Measurements from ENCODE around the gene NCBP3.

The NCBP3 gene

GRCh38 chr17:3812284-3812683 lies 33.8 kb downstream of the NCBP3 start:
- Mint-ChIP-seq H3K9me3 (no peaks in the 10 kb centered on the region), H3K4me1 (peaks cover 8% of the 10 kb centered on the region), H3K27me3 (no peaks in the 10 kb centered on the region), H3K4me3 (no peak overlapping the region), H3K36me3 (peaks cover 18% of the 10 kb centered on the region), H3K27ac (no peak overlapping the region)

- peaks cover 8% of the 10 kb centered on the region for H3K4me1 Mint-ChIP-seq
- peaks cover 14% of the 10 kb centered on the region for H3K36me3 Mint-ChIP-seq
- no peaks in the 10 kb centered on the region for H3K9me3 Mint-ChIP-seq
- no peaks in the 10 kb centered on the region for H3K27me3 Mint-ChIP-seq
- no peak overlapping the region for H3K4me3 Mint-ChIP-seq
- H3K27ac Mint-ChIP-seq: peak overlapping the region; percentile 5
Observed at GRCh38 chr17:3810019-3810418, 36.0 kb downstream of the NCBP3 start.

DNA sequence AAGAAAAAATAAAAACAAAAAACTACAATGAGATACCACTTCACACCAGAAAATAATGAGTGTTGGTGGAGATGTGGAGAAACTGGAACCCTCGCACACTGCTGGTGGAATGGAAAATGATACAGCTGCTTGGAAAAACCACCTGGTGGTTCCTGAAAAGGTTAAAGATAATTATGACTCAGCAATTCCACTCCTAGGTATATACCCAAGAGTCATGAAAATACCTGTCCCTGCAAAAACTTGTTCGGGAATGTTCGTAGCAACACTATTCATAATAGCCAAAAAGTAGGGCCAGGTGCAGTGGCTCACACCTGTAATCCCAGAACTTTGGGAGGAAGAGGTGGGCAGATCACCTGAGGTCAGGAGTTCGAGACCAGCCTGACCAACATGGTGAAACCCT lies 36.9 kb downstream of the NCBP3 start:
- Mint-ChIP-seq H3K27me3 (no peaks in the 10 kb centered on the region), H3K4me3 (no peak overlapping the region), H3K36me3 (peaks cover 12% of the 10 kb centered on the region), H3K27ac (no peak overlapping the region), H3K4me1 (peaks cover 8% of the 10 kb centered on the region), H3K9me3 (no peaks in the 10 kb centered on the region)

DNA sequence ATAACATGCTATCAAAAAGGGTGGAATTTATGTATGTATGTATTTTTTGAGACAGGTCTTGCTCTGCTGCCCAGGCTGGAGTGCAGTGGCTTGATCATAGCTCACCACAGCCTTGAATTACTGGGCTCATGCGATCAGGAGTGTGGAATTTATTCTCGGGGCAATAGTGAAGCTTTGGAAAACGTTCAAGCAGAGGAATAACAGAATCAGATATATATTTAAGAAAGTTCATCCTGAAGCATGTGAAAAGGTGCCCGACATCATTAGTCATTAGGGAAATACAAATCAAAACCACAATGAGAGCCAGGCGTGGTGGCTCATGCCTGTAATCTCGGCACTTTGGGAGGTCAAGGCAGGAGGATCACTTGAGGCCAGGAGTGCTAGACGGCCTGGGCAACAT lies 37.3 kb downstream of the NCBP3 start:
- Mint-ChIP-seq H3K36me3 (peaks cover 12% of the 10 kb centered on the region), H3K4me1 (peaks cover 8% of the 10 kb centered on the region), H3K9me3 (no peaks in the 10 kb centered on the region), H3K27me3 (no peaks in the 10 kb centered on the region), H3K27ac (peak overlapping the region; percentile 68), H3K4me3 (no peak overlapping the region)

DNA sequence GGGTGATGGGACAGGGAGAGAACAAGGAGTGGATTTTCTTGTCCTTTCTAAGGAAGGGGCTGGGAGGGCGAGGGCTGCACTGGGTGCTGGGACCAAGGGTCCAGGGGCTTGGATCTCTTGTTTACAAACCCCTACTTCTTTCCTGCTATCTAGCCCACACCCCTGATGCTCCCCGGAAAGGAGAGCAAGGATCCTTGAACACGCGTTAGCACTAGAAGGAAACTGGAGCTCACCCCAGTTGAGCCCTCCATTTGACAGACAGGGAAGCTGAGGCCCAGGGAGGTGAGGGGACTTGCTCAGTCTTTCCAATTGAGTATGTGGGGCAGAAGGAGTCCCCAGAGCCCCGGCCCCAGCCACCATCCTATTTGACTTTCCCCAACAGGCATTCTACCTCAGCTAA lies 40.5 kb downstream of the NCBP3 start:
- H3K36me3 Mint-ChIP-seq: peaks cover 7% of the 10 kb centered on the region
- no peaks in the 10 kb centered on the region for H3K9me3 Mint-ChIP-seq
- no peaks in the 10 kb centered on the region for H3K27me3 Mint-ChIP-seq
- no peak overlapping the region for H3K4me3 Mint-ChIP-seq
- H3K4me1 Mint-ChIP-seq: peaks cover 8% of the 10 kb centered on the region
- no peak overlapping the region for H3K27ac Mint-ChIP-seq

DNA sequence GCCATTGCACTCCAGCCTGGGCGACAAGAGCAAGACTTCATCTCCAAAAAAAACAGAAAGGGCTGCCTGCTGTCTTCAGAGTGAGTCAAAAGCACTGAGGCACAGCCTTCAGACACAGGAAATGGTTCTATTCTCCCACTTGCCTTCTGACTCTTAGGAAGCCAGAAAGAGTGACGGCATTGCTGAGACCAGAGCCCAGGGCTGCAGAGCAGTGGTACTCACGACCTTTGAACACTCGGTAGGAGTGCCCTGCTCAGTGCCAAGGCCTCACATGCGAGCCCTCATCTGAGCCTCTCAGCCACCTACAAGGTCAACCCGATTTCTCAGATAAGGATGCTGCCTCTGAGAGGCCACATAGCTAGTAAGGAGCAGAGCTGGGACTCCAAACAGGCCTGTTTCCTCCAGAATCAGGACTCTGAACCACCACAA lies 41.5 kb downstream of the NCBP3 start:
- no peak overlapping the region for H3K27ac Mint-ChIP-seq
- H3K36me3 Mint-ChIP-seq: peaks cover 2% of the 10 kb centered on the region
- H3K9me3 Mint-ChIP-seq: no peaks in the 10 kb centered on the region
- peaks cover 8% of the 10 kb centered on the region for H3K4me1 Mint-ChIP-seq
- no peak overlapping the region for H3K4me3 Mint-ChIP-seq
- no peaks in the 10 kb centered on the region for H3K27me3 Mint-ChIP-seq

- Mint-ChIP-seq H3K4me1 (peaks cover 2% of the 10 kb centered on the region), H3K36me3 (peaks cover 2% of the 10 kb centered on the region), H3K9me3 (no peaks in the 10 kb centered on the region), H3K27ac (no peak overlapping the region), H3K4me3 (no peak overlapping the region), H3K27me3 (no peaks in the 10 kb centered on the region)
Observed at GRCh38 chr17:3803308-3803640, 42.8 kb downstream of the NCBP3 start.

- H3K4me3 Mint-ChIP-seq: no peak overlapping the region
- H3K27me3 Mint-ChIP-seq: no peaks in the 10 kb centered on the region
- H3K36me3 Mint-ChIP-seq: peaks cover 2% of the 10 kb centered on the region
- no peak overlapping the region for H3K27ac Mint-ChIP-seq
- H3K4me1 Mint-ChIP-seq: no peaks in the 10 kb centered on the region
- H3K9me3 Mint-ChIP-seq: no peaks in the 10 kb centered on the region
Observed at GRCh38 chr17:3802461-3803307, 43.4 kb downstream of the NCBP3 start.

DNA sequence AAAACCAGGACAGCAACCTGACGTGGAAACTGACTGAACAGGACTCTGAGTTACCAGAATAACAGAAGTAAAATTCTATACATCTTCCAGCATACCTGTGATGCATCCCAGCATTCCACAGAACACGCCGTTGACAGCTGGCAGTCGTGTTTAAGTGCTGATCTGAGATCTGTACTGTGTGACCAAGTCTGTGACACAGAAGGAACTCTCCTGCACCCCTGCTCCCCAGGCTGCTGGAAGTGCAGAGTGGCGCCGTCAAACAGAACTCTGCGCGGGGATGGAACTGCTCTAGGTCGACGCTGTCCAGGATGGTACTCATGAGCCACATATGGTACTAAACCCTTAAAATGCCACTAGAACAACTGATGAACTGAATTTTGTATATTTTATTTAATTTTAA lies 44.3 kb downstream of the NCBP3 start:
- H3K4me3 Mint-ChIP-seq: no peak overlapping the region
- no peak overlapping the region for H3K27ac Mint-ChIP-seq
- peaks cover 2% of the 10 kb centered on the region for H3K4me1 Mint-ChIP-seq
- no peaks in the 10 kb centered on the region for H3K36me3 Mint-ChIP-seq
- H3K27me3 Mint-ChIP-seq: no peaks in the 10 kb centered on the region
- no peaks in the 10 kb centered on the region for H3K9me3 Mint-ChIP-seq

DNA sequence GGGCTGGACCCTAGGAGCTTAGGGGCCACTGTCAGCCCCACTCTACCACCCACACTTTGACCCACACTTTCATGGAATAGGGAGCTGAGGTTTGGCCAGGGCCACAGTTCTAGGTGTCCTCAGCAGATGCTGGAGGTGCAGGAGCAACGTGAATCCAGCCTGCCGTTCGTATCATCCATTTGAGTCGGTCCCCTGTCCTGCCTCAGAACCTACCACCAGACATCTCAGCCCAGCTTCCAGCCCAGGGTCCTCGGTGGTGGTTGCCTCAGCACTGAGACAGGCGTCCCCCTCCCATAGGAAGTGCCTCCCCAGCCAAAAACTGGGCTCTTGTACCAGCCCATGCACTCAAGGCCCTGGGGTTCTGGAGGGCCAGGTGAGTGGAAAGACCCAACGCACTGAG lies 44.7 kb downstream of the NCBP3 start:
- Mint-ChIP-seq H3K27me3 (no peaks in the 10 kb centered on the region), H3K36me3 (no peaks in the 10 kb centered on the region), H3K9me3 (no peaks in the 10 kb centered on the region), H3K4me1 (peaks cover 6% of the 10 kb centered on the region), H3K4me3 (no peak overlapping the region), H3K27ac (no peak overlapping the region)

DNA sequence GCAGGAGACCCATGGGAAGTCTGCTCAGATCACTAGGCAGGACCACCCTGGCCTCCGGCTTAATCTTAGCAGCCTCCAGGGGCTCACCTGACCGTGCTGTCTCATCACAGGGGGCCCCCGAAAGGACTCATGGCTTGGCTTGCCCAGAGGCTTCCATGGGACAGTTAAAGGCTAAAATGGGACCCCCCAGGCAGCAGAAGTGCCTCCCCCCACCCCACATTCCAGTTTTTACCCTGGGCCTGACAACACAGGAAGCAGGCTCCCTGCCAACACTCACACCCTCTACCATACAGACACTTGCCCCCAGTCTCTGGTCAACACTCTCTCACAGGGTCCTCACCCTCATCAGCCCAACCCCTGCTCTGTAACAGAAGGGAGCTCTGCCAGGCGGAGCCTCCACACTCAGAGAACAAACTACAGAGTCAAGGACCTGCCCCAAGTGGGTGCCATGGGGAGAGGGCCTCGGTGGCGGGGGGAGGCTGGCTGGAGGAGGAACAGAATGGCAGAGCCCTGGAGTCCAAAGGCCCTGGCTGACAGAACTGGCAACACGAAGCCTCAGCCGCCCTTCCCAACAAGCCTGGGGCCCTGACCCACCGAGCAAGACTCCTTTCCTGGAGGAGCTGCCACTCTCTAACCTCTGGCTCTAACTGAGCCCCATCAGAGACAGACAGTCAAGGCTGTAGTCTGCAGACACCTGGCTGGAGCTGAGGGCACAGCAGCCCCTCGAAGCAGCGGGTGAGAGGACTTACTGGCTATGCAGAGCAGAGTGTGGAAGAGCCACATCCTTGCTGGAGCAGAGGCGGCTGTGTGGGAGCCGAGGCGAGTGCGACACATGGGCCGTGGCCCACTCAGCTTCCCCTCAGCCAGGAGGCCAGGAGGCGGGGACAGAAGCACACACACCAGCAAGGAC lies 45.4 kb downstream of the NCBP3 start, which contains the start of gene ITGAE:
TSS of gene ITGAE (minus strand) at position 827 of the 910 bp plus-strand sequence. CDS start at position 783, 44 bp downstream.
- Mint-ChIP-seq H3K4me3 (no peak within 1 kb of the TSS), H3K4me1 (peaks cover 7% of the 10 kb centered on the region), H3K27ac (no peak within 1 kb of the TSS), H3K27me3 (no peaks in the 10 kb centered on the region), H3K9me3 (no peaks in the 10 kb centered on the region), H3K36me3 (no peaks in the 10 kb centered on the region)

GRCh38 chr17:3799181-3799945 lies 46.7 kb downstream of the NCBP3 start:
- peaks cover 14% of the 10 kb centered on the region for H3K4me1 Mint-ChIP-seq
- H3K9me3 Mint-ChIP-seq: no peaks in the 10 kb centered on the region
- no peaks in the 10 kb centered on the region for H3K36me3 Mint-ChIP-seq
- no peak overlapping the region for H3K27ac Mint-ChIP-seq
- peak overlapping the region; percentile 7 for H3K4me3 Mint-ChIP-seq
- no peaks in the 10 kb centered on the region for H3K27me3 Mint-ChIP-seq

- H3K4me1 Mint-ChIP-seq: peaks cover 14% of the 10 kb centered on the region
- no peaks in the 10 kb centered on the region for H3K27me3 Mint-ChIP-seq
- no peaks in the 10 kb centered on the region for H3K36me3 Mint-ChIP-seq
- peak overlapping the region; percentile 7 for H3K4me3 Mint-ChIP-seq
- H3K27ac Mint-ChIP-seq: no peak overlapping the region
- H3K9me3 Mint-ChIP-seq: no peaks in the 10 kb centered on the region
Observed at GRCh38 chr17:3798273-3799180, 47.5 kb downstream of the NCBP3 start.

DNA sequence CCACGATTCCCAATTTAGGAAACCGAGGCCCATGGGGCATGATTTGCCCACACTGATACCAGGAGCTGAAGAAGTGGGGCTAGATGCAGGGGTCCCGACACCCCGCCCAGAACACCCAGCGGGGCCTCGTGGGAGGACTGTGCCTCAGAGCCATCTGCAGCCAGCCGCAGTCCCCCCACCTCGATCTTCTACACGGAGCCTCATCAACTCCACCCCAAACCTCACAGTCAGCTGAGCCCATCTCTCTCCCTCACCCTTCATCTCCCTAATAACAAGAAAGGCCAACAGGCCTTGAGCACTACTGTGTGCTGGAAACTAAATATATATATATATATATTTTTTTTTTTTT lies 49.2 kb downstream of the NCBP3 start:
- no peak overlapping the region for H3K4me3 Mint-ChIP-seq
- peaks cover 14% of the 10 kb centered on the region for H3K4me1 Mint-ChIP-seq
- no peaks in the 10 kb centered on the region for H3K27me3 Mint-ChIP-seq
- H3K27ac Mint-ChIP-seq: no peak overlapping the region
- H3K9me3 Mint-ChIP-seq: no peaks in the 10 kb centered on the region
- H3K36me3 Mint-ChIP-seq: no peaks in the 10 kb centered on the region

All from activated naive CD4-positive, alpha-beta T cell treated with anti-CD3 and anti-CD28 coated beads, Interleukin-2, amount 50 U/mL, for 24 hours (primary cell).